K562 (cell line): Measurements from ENCODE around the gene KMT5B. TPM values are rescaled to one million over a fixed set of nuclear protein-coding genes. Genes with fewer than 3 reads are reported as not detected.
A peak's percentile ranks its signal among the peaks of the same experiment; 100 is the strongest.

Experiments
- ATF1 ChIP-seq, 2 experiments: fragments of 450-650 bp in 1 of 2; IDR thresholded peaks; 2 replicates each; pipeline ENCODE4 v1.6.1; 2016; ENCODE audit warnings: missing compliant biosample characterization in 1 of 2, missing genetic modification characterization in 1 of 2
- CBFB ChIP-seq: sonication (generic); formaldehyde crosslinking; IDR thresholded peaks from 2 replicates; pipeline ENCODE4 v1.4.0; 2020; ENCODE audit warnings: mild to moderate bottlenecking, missing genetic modification reagents
- ERF ChIP-seq: fragments of 450-650 bp; formaldehyde crosslinking; IDR thresholded peaks from 2 replicates; pipeline ENCODE4 v1.4.0; 2020; ENCODE audit warnings: mild to moderate bottlenecking, mixed read lengths
- GATA2 ChIP-seq: sonication (generic); formaldehyde crosslinking; IDR thresholded peaks from 2 replicates; pipeline ENCODE4 v1.4.0; 2020; ENCODE audit warnings: mild to moderate bottlenecking, missing genetic modification reagents
- HDAC8 ChIP-seq: fragments of 450-650 bp; IDR thresholded peaks from 2 replicates; pipeline ENCODE4 v1.6.1; 2016; ENCODE audit warnings: mild to moderate bottlenecking, missing genetic modification characterization, moderate library complexity, missing compliant biosample characterization
- KLF13 ChIP-seq: fragments of 450-650 bp; IDR thresholded peaks from 2 replicates; pipeline ENCODE4 v1.6.1; 2016; ENCODE audit warnings: missing genetic modification characterization, low read depth, mild to moderate bottlenecking, missing compliant biosample characterization, moderate library complexity, borderline replicate concordance
- LCOR ChIP-seq: sonication (generic); formaldehyde crosslinking; IDR thresholded peaks from 2 replicates; pipeline ENCODE4 v1.8.0; 2022; ENCODE audit warnings: mild to moderate bottlenecking, missing genetic modification reagents
- NR4A1 ChIP-seq, 2 experiments: fragments of 250-450 bp in 1 of 2; fragments of 450-650 bp in 1 of 2; sonication (Bioruptor Pico) in 1 of 2; IDR thresholded peaks; 2 replicates each; pipeline versions ENCODE4 v1.4.0 to v1.6.1; 2016 to 2020; ENCODE audit warnings: mild to moderate bottlenecking in 2 of 2, missing compliant biosample characterization in 1 of 2, missing genetic modification characterization in 1 of 2, moderate library complexity in 1 of 2
- RCOR1 ChIP-seq, 2 experiments: IDR thresholded peaks; 2 replicates each; pipeline ENCODE4 v1.6.1; 2012; ENCODE audit warnings: low read depth in 2 of 2, low read length in 2 of 2, borderline replicate concordance in 1 of 2, improper control_type of control experiment in 1 of 2
- RNF2 ChIP-seq: sonication (generic); IDR thresholded peaks from 2 replicates; pipeline ENCODE4 v1.6.1; 2016
- SIX5 ChIP-seq, 2 experiments: IDR thresholded peaks; 2 replicates each; pipeline ENCODE4 v1.6.1; 2011; ENCODE audit warnings: low read length in 2 of 2, borderline replicate concordance in 1 of 2, low read depth in 1 of 2, mild to moderate bottlenecking in 1 of 2, moderate library complexity in 1 of 2; ENCODE audit not compliant: insufficient read depth in 1 of 2
- SRSF9 ChIP-seq: fragments of 200-400 bp; formaldehyde crosslinking; IDR thresholded peaks from 2 replicates; pipeline ENCODE4 v1.6.1; 2017; ENCODE audit warnings: low read depth, low read length, borderline replicate concordance
- XRCC4 ChIP-seq: IDR thresholded peaks from one replicate; pipeline ENCODE4 v1.6.1; 2011; ENCODE audit not compliant: insufficient read depth, insufficient read length; ENCODE audit errors: extremely low read depth
- ZNF124 ChIP-seq: sonication (generic); formaldehyde crosslinking; IDR thresholded peaks from 2 replicates; pipeline ENCODE4 v1.8.1; 2022; ENCODE audit warnings: missing genetic modification reagents
- ZNF146 ChIP-seq: IDR thresholded peaks from one replicate; pipeline ENCODE4 v1.6.1; 2018; ENCODE audit warnings: missing compliant biosample characterization; ENCODE audit not compliant: unreplicated experiment
- ZNF212 ChIP-seq: fragments of 450-650 bp; formaldehyde crosslinking; IDR thresholded peaks from 2 replicates; pipeline ENCODE4 v1.4.0; 2020; ENCODE audit warnings: mild to moderate bottlenecking
- ZNF217 ChIP-seq: sonication (generic); formaldehyde crosslinking; IDR thresholded peaks from 2 replicates; pipeline ENCODE4 v1.8.0; 2022; ENCODE audit warnings: mild to moderate bottlenecking, missing genetic modification reagents
- ZNF253 ChIP-seq: fragments of 250-450 bp; sonication (Bioruptor Pico); conservative IDR thresholded peaks from 2 replicates; pipeline ENCODE4 v1.6.1; 2021; ENCODE audit warnings: mild to moderate bottlenecking
- ZNF41 ChIP-seq: fragments of 250-450 bp; sonication (Bioruptor Pico); conservative IDR thresholded peaks from 2 replicates; pipeline ENCODE4 v1.4.0; 2020; ENCODE audit warnings: mild to moderate bottlenecking
- polyA plus RNA-seq, 8 experiments: library from polyadenylated mRNA; depleted of rRNA in 4 of 8; stranded (reverse) in 5 of 8; unstranded in 3 of 8; fragments of >200 nt; fragmentation: Nextera tagmentation in 2 of 8; fragmentation: Illumina TruSeq in 1 of 8; extraction: Ambion mirVana in 2 of 8; extraction: Trizol in 1 of 8; gene quantifications; 2 replicates each; pipeline versions ENCODE4 v1.2.1 to v1.2.3, GENCODE V29; 2011 to 2014; ENCODE audit warnings: inconsistent platforms in 1 of 8, missing spikeins in 1 of 8
- total RNA-seq, 7 experiments: library from RNA; depleted of rRNA in 6 of 7; stranded (reverse); fragments of >200 nt in 6 of 7; fragmentation: Illumina TruSeq in 2 of 7; extraction: Trizol in 2 of 7; gene quantifications; 2 replicates each; pipeline versions ENCODE4 v1.2.1 to v1.2.3, GENCODE V29; 2011 to 2021; ENCODE audit warnings: low replicate concordance in 1 of 7
- TF ChIP-seq, protein P1 (sequence below): fragments of 450-650 bp; IDR thresholded peaks from 2 replicates; pipeline ENCODE4 v1.6.1; 2017; ENCODE audit warnings: antibody characterized with exemption, mild to moderate bottlenecking

The KMT5B gene
- total and polyA plus RNA-seq, 9 of the 15 experiments (the other 6 are each of a cell fraction or from before 2014, with no cell fraction given) = 7.3 to 27.3 (median 20.9) TPM

GRCh38 chr11:68257477-68258362, 44.6 kb upstream of the KMT5B start (continued):
- TF ChIP-seq, protein P1, sequence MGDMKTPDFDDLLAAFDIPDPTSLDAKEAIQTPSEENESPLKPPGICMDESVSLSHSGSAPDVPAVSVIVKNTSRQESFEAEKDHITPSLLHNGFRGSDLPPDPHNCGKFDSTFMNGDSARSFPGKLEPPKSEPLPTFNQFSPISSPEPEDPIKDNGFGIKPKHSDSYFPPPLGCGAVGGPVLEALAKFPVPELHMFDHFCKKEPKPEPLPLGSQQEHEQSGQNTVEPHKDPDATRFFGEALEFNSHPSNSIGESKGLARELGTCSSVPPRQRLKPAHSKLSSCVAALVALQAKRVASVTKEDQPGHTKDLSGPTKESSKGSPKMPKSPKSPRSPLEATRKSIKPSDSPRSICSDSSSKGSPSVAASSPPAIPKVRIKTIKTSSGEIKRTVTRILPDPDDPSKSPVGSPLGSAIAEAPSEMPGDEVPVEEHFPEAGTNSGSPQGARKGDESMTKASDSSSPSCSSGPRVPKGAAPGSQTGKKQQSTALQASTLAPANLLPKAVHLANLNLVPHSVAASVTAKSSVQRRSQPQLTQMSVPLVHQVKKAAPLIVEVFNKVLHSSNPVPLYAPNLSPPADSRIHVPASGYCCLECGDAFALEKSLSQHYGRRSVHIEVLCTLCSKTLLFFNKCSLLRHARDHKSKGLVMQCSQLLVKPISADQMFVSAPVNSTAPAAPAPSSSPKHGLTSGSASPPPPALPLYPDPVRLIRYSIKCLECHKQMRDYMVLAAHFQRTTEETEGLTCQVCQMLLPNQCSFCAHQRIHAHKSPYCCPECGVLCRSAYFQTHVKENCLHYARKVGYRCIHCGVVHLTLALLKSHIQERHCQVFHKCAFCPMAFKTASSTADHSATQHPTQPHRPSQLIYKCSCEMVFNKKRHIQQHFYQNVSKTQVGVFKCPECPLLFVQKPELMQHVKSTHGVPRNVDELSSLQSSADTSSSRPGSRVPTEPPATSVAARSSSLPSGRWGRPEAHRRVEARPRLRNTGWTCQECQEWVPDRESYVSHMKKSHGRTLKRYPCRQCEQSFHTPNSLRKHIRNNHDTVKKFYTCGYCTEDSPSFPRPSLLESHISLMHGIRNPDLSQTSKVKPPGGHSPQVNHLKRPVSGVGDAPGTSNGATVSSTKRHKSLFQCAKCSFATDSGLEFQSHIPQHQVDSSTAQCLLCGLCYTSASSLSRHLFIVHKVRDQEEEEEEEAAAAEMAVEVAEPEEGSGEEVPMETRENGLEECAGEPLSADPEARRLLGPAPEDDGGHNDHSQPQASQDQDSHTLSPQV = peak; percentile 96
- peak; percentile 22; the same call in 1 of the 2 replicates for TF ChIP-seq RNF2
- peak; percentile 44; the same call in 1 of the 2 replicates for TF ChIP-seq ZNF212 (CRISPR knock-in tag)
- no peak for TF ChIP-seq ZNF253 (CRISPR knock-in tag)
- TF ChIP-seq ERF (CRISPR knock-in tag) = peak; percentile 77; the same call in 1 of the 2 replicates
- TF ChIP-seq LCOR (CRISPR knock-in tag) = no peak
- TF ChIP-seq RCOR1 (IDR thresholded peaks at IDR 0.05; ENCODE audit: borderline replicate concordance in 1 of 2, low read depth in 2 of 2, low read length in 2 of 2) = no peak
- TF ChIP-seq NR4A1 (CRISPR knock-in tag; IDR thresholded peaks at IDR 0.05) = 0 out of 2 replicates have a peak, but pooled peaks have one; percentile 13
- TF ChIP-seq NR4A1 (tag; IDR thresholded peaks at IDR 0.05) = peak; percentile 76
- TF ChIP-seq ATF1 (CRISPR knock-in tag; IDR thresholded peaks at IDR 0.05) = no peak
- 0 out of 2 replicates have a peak, but pooled peaks have one; percentile 24 for TF ChIP-seq ATF1 (tag; IDR thresholded peaks at IDR 0.05)
- TF ChIP-seq SRSF9 = no peak
- no peak for TF ChIP-seq ZNF124 (CRISPR knock-in tag)
- TF ChIP-seq ZNF217 (CRISPR knock-in tag) = no peak
- peak; percentile 77; the same call in 1 of the 2 replicates for TF ChIP-seq KLF13 (tag)
- TF ChIP-seq XRCC4 = no peak
- peak; percentile 65; the same call in 1 of the 2 replicates for TF ChIP-seq HDAC8 (tag)
- TF ChIP-seq GATA2 (CRISPR knock-in tag) = no peak
- TF ChIP-seq ZNF146 = no peak
- TF ChIP-seq SIX5 (IDR thresholded peaks at IDR 0.05; ENCODE audit: borderline replicate concordance in 1 of 2, insufficient read depth in 1 of 2, low read depth in 1 of 2, low read length in 2 of 2) = no peak
- TF ChIP-seq ZNF41 (CRISPR knock-in tag) = peak; percentile 75
- no peak for TF ChIP-seq CBFB (CRISPR knock-in tag)
